ENCODE measurements around the gene CLIC1. TPM values are rescaled to one million over a fixed set of nuclear protein-coding genes. Genes with fewer than 3 reads are reported as not detected.

CLIC1 gene
- total and polyA plus RNA-seq, 10 of the 15 experiments (the other 5 are each of a cell fraction or from before 2014, with no cell fraction given), result 446 to 1,266 (median 636) TPM

DNA sequence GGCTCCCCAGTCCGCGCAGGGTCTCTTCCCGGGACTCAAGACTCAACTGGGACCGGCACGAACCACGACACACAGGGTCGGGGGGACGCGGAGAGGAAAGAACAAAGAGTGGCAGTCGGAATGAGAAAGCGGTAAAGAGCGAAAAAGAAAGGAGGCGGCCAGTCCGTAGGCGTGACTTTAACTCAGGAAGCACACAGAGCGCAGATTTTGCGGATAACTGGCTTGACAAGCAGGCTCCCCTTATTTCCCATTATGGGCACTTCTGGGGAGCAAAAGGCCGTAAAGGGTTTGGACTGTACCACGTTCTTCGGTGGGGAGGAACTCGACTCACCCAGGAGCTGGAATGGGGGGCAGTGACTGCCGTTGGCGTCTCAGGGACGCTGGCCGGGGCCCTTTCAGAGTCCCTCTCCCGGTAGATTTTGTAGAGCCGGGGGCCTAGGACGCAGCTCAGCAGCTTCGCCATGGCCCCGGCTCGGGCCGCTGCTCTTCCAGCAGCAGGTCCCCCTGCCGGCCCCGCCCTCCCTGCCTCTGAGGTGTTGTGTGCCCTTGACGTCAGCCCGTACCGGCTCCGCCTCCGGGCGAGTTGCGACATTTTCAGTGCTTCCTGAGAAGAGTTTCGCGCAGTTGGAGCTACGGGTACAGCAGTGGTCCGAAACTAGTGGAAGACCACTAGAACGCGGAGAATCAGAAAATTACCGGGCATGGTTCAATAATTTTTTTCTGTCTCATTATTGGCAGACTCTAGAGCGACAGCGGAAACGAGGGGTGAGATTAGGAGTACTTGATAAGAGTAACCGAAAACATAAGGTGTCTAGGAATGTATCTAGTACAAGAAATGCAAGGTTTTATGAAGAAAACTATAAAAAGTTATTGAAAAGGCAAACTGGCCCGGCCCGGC is 33.3 kb downstream of the CLIC1 start, which contains the start of gene ABHD16A (continued):
- TF ChIP-seq NKRF (conservative IDR thresholded peaks at IDR 0.05) (peak; percentile 79; the same call in 1 of the 2 replicates), IKZF2 (IDR thresholded peaks at IDR 0.05) (0 out of 4 replicates have a peak, but pooled peaks of 1 of the 2 experiments have one; percentile 32), TCF3 (IDR thresholded peaks at IDR 0.05; ENCODE audit: borderline replicate concordance, insufficient read depth, low read depth, low read length) (no peak), PML (IDR thresholded peaks at IDR 0.05; ENCODE audit: low read length) (peak; percentile 91), STAT3 (IDR thresholded peaks at IDR 0.05; ENCODE audit: low read depth, low read length) (no peak), CBFB (IDR thresholded peaks at IDR 0.05; ENCODE audit: low read depth) (peak; percentile 75), MEF2B (IDR thresholded peaks at IDR 0.05; ENCODE audit: partially characterized antibody, poor library complexity, severe bottlenecking) (no peak), BACH1 (IDR thresholded peaks at IDR 0.05; ENCODE audit: borderline replicate concordance) (0 out of 2 replicates have a peak, but pooled peaks have one; percentile 8), NRF1 (conservative IDR thresholded peaks at IDR 0.05; ENCODE audit: low read depth, low read length) (no peak), ZNF24 (IDR thresholded peaks at IDR 0.05) (0 out of 2 replicates have a peak, but pooled peaks have one; percentile 22), POLR2AphosphoS5 (IDR thresholded peaks at IDR 0.05; ENCODE audit: low read length) (peak; percentile 82), NFIC (IDR thresholded peaks at IDR 0.05; ENCODE audit: low read depth, low read length) (no peak), EED (IDR thresholded peaks at IDR 0.05; ENCODE audit: low read depth) (peak; percentile 20; the same call in 1 of the 2 replicates), MYC (IDR thresholded peaks at IDR 0.05; ENCODE audit: insufficient read depth, insufficient read length, insufficient replicate concordance, low read length, severe bottlenecking) (no peak), SIN3A (IDR thresholded peaks at IDR 0.05; ENCODE audit: low read depth, low read length) (peak; percentile 80; the same call in 1 of the 2 replicates)
- TF ChIP-seq, protein P1, sequence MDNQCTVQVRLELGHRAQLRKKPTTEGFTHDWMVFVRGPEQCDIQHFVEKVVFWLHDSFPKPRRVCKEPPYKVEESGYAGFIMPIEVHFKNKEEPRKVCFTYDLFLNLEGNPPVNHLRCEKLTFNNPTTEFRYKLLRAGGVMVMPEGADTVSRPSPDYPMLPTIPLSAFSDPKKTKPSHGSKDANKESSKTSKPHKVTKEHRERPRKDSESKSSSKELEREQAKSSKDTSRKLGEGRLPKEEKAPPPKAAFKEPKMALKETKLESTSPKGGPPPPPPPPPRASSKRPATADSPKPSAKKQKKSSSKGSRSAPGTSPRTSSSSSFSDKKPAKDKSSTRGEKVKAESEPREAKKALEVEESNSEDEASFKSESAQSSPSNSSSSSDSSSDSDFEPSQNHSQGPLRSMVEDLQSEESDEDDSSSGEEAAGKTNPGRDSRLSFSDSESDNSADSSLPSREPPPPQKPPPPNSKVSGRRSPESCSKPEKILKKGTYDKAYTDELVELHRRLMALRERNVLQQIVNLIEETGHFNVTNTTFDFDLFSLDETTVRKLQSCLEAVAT (IDR thresholded peaks at IDR 0.05), result peak; percentile 96
- TF ChIP-seq, protein P2, sequence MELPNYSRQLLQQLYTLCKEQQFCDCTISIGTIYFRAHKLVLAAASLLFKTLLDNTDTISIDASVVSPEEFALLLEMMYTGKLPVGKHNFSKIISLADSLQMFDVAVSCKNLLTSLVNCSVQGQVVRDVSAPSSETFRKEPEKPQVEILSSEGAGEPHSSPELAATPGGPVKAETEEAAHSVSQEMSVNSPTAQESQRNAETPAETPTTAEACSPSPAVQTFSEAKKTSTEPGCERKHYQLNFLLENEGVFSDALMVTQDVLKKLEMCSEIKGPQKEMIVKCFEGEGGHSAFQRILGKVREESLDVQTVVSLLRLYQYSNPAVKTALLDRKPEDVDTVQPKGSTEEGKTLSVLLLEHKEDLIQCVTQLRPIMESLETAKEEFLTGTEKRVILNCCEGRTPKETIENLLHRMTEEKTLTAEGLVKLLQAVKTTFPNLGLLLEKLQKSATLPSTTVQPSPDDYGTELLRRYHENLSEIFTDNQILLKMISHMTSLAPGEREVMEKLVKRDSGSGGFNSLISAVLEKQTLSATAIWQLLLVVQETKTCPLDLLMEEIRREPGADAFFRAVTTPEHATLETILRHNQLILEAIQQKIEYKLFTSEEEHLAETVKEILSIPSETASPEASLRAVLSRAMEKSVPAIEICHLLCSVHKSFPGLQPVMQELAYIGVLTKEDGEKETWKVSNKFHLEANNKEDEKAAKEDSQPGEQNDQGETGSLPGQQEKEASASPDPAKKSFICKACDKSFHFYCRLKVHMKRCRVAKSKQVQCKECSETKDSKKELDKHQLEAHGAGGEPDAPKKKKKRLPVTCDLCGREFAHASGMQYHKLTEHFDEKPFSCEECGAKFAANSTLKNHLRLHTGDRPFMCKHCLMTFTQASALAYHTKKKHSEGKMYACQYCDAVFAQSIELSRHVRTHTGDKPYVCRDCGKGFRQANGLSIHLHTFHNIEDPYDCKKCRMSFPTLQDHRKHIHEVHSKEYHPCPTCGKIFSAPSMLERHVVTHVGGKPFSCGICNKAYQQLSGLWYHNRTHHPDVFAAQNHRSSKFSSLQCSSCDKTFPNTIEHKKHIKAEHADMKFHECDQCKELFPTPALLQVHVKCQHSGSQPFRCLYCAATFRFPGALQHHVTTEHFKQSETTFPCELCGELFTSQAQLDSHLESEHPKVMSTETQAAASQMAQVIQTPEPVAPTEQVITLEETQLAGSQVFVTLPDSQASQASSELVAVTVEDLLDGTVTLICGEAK (IDR thresholded peaks at IDR 0.05; ENCODE audit: borderline replicate concordance), result no peak; the same call in 1 of the 2 replicates
- TF ChIP-seq, protein P3, sequence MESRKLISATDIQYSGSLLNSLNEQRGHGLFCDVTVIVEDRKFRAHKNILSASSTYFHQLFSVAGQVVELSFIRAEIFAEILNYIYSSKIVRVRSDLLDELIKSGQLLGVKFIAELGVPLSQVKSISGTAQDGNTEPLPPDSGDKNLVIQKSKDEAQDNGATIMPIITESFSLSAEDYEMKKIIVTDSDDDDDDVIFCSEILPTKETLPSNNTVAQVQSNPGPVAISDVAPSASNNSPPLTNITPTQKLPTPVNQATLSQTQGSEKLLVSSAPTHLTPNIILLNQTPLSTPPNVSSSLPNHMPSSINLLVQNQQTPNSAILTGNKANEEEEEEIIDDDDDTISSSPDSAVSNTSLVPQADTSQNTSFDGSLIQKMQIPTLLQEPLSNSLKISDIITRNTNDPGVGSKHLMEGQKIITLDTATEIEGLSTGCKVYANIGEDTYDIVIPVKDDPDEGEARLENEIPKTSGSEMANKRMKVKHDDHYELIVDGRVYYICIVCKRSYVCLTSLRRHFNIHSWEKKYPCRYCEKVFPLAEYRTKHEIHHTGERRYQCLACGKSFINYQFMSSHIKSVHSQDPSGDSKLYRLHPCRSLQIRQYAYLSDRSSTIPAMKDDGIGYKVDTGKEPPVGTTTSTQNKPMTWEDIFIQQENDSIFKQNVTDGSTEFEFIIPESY (IDR thresholded peaks at IDR 0.05), result no peak

Data from GM12878 (cell line).